ENCODE measurements around the gene GTPBP10. TPM values are rescaled to one million over a fixed set of nuclear protein-coding genes. Genes with fewer than 3 reads are reported as not detected.
A peak's percentile ranks its signal among the peaks of the same experiment; 100 is the strongest.
"Not testable (repeated sequence)": the region's sequence is repeated elsewhere in the genome, so short reads cannot be mapped to it uniquely, and the experiment has no call there.

Gene GTPBP10, protein sequence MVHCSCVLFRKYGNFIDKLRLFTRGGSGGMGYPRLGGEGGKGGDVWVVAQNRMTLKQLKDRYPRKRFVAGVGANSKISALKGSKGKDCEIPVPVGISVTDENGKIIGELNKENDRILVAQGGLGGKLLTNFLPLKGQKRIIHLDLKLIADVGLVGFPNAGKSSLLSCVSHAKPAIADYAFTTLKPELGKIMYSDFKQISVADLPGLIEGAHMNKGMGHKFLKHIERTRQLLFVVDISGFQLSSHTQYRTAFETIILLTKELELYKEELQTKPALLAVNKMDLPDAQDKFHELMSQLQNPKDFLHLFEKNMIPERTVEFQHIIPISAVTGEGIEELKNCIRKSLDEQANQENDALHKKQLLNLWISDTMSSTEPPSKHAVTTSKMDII
- total RNA-seq (2014; rRNA removed; shearing (Covaris generic)) = 4.5 and 8.1 TPM in 2 replicates

DNA sequence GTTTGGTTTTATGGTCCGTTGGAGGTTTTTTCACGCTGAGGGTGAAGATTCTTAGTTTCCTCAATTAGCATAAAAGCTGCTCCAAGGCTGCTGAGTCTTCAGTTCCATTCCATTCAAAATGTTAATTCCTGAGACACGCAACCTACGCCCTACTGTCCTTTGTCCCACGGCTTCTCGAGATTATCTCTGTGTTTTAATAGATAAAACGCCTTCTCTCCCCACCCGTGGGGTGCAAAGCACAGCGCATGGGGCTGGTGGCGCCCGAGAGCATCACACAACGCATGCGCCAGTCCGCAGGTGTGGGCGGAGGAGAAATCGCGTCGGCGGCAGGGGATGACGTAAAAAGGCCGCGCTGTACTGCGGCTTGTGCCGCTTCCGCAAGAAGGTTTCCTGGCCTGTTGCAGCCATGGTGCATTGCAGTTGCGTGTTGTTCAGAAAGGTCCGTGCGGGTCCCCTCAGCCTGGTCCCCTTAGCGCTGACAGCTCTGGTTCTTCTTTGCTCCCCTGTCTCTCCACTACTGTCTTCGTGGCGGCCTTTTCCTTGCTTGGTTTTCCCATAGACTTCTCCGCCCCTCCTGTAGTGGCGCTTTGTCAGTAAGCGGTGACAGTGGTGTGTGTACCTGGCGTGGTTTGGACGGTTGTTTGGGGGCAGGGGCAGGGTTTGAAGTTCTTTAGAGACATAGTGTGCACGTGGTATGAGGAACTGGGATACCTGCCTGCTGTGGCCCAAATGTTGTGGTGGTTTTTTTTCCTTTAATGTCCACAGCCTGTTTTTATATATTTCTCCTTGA, at the start of gene GTPBP10:
TSS of gene GTPBP10 (plus strand) at position 381 of the 790 bp plus-strand sequence. CDS start at position 407, 26 bp downstream.
- DNase-seq (ENCODE audit: low spot score) = peak; percentile 98

DNA sequence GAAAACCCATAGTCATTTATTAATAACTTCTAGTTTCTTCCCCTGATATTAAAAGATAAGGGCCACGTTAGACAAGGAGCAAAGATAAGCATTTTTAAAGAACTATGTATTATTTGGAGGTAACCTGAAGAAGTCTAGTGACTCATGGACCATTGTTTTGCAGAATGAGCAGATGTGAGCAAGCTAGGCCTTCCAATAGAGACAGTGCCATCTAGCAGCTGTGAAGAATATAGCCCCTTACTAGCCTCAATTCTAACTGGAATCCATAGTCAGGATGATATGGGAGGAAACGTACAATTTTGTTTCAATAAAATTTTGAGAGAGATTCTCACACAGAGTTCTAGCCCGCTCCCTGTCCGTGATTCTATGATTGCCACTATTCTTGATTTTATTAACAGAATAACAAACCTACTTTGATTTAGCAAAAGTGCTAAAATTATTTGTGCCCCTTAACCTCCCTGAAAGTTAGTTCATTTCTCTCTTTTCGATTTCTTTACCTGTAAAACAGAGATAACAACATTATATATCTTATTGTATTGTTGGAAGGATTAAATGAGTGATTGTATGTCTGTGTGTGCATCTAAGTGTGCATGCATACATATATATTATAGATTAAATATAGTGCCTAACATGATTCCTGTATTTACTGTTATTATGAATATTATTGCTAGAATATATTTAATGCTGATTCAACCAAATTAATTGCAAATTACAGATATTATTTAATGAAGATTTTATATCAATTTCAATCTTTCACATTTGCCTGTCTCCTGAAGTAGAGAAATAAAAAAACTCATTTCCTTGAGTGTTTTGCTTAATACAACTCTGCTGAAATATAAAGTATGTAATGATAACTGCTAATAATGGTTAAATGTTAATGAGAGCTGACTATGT, 48.1 kb upstream of the GTPBP10 start:
- peak; percentile 58 for DNase-seq (ENCODE audit: low spot score)

DNA sequence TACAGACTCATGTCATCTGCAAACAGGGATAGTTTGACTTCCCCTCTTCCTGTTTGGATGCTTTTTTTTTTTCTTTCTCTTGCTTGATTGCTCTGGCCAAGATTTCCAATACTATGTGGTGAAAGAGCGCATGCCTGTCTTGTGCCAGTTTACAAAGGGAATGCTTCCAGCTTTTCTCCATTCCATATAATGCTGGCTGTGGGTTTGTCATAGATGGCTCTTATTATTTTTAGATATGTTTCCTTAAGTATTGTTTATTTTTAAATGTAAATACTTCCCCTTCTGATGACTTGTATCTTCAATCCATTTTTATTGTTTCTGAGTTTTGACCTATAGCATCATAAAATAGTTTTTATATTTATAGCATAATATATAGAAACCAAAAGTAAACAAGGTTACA, 43.3 kb upstream of the GTPBP10 start:
- DNase-seq (ENCODE audit: low spot score) = no peak

DNA sequence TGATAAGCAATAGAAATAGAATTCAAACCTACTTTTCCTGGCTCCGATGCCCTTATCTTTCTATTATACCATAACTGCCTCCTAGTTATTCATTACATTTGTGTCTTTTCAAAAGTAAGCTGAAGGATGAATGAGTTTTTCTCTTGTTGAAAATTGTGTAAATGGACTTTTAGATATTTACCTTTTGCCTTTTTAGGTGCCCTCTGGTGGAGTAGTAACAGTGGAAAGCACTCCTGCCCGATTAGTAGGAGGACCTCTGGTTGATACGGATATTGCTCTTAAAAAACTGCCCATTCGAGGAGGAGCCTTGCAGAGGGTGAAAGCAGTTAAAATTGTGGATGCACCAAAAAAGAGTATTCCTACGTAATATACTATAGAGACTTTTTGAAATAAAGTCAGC, 36.6 kb upstream of the GTPBP10 start:
- no peak for DNase-seq (ENCODE audit: low spot score)

DNA sequence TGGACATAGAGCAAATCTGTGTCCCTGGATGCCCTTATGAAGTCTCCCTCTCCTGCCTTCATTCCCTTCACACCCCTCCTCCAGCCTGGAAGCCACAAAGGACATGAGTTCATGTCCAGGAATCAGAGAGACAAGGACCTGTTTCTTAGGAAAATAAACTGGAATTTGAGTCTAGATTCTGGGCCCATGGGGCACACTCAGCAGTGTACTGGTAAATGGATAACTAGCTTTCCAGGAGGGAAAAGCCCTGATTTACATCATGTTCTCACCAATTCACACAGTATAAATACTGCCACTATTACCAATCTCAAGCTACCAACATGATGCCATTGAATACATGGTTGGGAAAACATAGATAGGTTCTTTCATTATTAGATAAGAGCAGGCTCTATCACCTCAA, 35.3 kb upstream of the GTPBP10 start:
- DNase-seq (ENCODE audit: low spot score) = no peak

DNA sequence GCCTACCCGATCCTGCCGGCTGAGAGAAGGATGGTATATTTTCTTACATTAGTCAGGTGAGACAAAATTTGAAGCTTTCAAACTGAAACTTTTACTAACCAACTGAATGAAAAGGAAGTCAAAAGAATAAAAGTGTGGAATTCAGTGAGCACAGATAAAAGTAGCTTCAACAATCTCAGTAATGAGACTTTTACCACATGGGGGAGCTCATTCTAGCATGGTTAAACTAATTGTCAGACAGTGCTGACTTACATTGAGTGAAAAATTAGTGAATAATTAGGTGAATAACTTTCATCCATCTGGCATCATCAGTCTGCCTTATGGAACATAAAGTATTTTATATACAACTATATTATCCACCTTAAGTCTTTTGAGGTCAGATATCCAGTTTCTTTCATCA, 33.8 kb upstream of the GTPBP10 start:
- DNase-seq (ENCODE audit: low spot score) = peak; percentile 51

DNA sequence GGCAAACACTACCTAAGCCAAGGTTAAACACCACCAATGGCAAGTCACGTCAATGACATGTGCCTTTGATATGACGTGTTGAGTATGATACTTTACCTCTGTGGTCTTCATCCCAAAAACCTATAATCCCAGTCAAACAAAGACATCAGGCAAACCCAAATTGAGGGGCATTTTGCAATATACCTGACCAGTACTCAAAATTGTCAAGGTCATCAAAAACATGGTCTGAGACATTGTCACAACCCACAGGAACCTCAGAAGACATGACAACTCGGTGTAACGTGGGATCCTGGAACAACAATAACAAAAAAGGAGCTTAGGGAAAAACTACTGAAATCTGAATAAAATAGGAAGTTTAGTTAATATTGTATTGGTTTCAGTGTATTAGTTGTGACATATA, 32.6 kb upstream of the GTPBP10 start:
- DNase-seq (ENCODE audit: low spot score) = no peak

DNA sequence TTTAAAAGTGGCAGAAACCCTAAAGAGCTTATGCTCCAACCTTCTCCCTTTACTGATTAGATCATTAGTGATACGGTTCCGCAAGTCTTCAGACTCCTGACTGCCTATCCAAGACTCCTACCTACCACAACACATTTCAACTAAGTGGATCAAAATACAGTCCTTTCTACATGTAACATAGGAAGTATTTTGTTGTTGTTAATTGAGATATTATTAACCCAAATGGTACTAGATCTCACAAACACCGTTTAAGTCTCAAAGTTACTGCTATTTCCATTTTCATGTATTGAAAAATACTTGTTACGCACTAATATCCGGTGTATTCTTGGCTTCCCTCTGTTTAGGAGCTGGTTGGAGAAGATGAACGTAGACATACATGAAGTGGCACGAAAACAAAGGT, 26.5 kb upstream of the GTPBP10 start:
- DNase-seq (ENCODE audit: low spot score) = no peak

DNA sequence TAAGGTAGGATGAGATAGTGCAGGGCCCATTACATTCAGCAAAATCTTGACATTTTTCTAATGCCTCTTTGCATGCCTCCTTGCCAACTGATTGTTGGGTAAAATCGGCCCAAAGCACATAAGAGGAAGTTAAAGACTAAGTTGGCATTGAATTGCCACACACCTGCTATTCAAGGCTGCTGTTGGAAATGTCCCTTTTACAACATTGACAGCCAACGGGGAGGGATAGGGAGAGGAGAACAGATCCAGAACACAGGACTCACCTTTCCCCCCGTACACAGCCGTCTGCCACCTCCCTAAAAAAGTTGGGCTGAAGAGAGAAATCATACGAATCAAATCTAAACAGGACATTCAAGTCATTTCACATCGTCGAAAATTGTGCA, 26.1 kb upstream of the GTPBP10 start:
- no peak for DNase-seq (ENCODE audit: low spot score)

DNA sequence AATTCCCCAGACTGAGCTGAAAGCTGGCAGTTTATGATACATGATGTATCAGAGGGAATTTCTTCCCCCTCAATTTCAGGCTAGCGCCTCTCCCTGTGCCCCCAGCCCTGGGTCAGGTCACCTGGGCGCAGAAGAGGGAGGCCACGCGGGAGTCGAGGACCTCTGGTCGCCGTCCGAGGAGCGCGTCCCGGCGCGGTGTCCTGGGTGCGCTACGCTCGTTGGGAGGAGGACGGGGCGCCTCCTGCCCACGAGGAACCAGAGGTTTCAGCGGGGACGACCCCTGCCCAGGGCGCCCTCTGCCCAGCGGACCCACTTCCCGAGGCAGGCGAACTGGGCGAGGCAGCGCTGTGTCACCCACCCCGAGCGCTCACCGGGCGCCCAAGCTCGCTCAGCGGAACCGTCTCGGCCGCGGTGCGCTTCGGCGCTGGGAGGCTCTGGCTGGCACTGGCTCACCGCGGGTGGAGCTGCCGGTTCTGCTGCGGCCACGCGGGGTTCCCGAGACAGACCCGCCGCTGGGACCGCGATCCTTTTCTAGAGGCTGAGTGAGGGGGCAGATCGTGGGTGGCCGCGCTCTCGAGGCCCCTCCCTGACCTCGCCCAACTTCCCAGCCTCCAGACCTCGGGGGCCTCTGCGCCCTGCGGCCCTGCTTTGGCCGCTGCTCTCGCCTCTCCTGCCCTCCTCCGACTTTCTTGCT, 25.6 kb upstream of the GTPBP10 start, which contains the start of gene FAM237B:
TSS of gene FAM237B (minus strand) at position 504 of the 694 bp plus-strand sequence. CDS start 1,556 bp downstream, outside the sequence.
- no peak for DNase-seq (ENCODE audit: low spot score)

DNA sequence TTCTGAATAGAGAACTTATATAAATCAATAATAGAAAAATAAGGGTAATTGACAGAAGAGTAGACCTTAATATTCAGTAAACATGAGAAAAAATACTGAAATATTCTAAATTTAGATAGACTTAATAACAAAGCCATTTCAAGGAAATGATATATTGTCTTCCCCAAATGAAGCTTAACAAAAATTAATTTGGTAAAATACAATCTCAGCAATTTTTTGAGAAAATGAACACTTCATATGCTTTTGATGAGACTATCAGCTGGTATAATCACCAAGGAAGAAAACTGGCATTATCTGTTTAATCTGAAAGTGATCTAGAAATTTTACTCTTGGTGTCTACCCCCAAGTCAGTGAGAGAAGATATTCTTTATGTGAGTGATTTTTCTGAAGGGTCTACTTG, 23.7 kb upstream of the GTPBP10 start:
- no peak for DNase-seq (ENCODE audit: low spot score)

DNA sequence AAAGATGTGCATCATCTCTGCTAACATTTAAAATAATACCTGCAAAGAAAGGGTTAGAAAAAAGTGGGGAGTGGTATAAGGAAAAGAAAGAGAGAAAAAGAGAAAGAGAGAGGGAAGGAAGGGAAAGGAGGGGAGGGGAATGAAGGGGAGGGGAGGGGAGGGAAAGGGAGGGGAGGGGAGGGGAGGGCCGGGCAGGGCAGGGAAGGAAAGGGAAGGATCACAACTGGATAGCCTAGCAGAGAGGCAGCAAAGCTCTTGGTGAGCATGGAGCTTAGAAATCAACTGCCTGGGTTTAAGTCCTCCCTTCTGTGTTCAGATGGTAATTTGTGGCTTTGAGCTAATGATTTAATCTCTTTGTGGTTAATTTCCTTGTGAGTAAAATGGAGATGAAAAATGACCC, 20.0 kb upstream of the GTPBP10 start:
- DNase-seq (ENCODE audit: low spot score) = no peak

DNA sequence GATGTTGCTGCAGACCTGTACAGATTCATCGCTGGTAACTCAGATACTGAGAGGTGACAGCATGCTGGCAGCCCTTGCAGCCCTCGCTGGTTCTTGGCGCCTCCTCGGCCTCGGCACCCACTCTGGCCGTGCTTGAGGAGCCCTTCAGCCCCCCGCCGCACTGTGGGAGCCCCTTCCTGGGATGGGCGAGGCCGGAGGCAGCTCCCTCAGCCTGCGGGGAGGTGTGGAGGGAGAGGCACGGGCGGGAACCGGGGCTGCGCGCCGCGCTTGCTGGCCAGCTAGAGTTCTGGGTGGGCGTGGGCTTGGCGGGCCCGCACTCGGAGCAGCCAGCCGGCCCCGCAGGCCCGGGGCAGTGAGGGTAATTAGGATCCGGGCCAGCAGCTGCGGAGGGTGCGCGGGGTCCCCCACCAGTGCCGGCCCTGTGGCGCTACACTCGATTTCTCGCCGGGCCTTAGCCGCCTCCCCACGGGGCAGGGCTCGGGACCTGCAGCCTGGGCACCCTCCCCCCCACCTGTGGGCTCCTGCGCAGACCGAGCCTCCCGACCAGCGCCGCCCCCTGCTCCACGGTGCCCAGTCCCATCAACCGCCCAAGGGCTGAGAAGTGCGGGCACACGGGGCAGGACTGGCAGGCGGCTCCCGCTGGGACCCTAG, 12.2 kb upstream of the GTPBP10 start:
- DNase-seq (ENCODE audit: low spot score) = no peak

DNA sequence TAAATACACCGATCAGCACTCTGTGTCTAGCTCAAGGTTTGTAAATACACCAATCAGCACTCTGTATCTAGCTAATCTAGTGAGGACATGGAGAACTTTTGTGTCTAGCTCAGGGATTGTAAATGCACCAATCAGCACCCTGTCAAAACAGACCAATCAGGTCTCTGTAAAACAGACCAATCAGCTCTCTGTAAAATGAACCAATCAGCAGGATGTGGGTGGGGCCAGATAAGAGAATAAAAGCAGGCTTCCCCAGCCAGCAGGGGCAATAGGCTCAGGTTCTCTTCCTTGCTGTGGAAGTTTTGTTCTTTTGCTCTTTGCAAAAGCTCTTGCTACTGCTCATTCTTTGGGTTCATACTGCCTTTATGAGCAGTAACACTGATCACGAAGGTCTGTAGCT, 11.6 kb upstream of the GTPBP10 start:
- not testable (repeated sequence) for DNase-seq (ENCODE audit: low spot score)

DNA sequence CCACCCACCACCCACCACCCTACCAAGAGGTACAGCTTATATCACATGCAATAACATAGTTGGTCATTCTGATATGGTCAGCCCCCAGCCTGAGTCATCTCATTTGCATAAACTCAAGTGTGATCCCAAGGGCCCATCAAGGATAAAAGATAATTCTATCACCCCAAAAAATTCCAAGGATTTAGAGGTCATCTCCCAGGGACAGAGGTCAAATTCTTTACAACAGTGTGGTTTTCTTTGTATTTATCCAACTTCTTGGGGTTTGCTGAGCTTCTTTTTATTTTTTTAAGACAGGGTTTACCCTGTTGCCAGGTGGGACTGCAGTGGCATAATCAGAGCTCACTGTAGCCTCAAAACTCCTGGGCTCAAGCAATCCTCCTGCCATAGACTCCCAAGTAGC, 9.4 kb upstream of the GTPBP10 start:
- no peak for DNase-seq (ENCODE audit: low spot score)

DNA sequence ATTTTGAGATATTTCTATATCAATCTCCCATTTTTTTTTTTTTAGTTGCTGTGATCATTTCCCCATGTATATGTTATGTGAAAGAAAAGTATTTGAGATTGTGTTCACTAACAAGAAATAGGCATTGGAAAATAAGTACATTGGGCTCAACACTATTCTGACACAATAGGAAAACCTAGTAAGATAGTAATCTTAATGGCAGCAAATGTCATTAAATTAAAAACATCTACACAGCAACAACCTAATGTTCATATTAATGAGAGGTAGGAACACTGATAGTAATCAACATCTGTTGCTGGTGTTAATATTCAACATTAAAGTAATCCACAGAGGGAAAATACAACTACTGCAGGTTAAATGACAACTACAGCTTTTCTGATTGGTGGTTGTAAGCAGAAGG, 1.5 kb upstream of the GTPBP10 start:
- DNase-seq (ENCODE audit: low spot score) = no peak

DNA sequence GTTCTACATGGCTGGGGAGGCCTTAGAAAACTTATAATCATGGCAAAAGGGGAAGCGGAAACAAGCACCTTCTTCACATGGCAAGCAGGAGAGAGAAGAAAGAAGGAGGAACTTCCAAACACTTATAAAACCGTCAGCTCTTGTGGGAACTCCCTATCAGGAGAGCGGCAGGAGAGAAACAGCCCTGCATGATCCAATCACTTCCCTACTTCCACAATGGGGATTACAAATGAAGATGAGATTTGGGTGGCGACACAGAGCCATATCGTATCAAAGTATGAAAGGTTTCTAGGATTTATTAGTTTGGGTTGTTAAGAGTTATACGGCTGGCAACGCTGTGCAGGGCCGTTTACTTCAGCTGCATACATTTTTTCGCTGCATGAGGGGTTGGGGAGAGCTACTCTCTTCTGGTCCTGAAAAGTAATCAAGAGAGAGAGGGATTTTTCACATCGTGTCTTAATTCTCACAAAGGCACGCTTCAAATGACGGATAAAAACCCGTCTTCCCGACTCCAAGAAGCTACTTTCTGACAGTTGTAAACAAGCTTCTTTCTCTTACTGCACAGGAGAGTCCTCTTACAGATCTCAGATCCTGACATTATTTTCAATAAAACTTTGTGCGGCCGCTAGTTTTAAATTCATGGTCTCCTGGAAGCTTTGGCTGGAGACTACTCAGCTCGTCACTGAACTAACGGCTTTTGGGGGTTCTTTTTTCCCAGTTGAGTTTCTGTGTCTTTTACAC, 751 bp upstream of the GTPBP10 start:
- peak; percentile 54 for DNase-seq (ENCODE audit: low spot score)

DNA sequence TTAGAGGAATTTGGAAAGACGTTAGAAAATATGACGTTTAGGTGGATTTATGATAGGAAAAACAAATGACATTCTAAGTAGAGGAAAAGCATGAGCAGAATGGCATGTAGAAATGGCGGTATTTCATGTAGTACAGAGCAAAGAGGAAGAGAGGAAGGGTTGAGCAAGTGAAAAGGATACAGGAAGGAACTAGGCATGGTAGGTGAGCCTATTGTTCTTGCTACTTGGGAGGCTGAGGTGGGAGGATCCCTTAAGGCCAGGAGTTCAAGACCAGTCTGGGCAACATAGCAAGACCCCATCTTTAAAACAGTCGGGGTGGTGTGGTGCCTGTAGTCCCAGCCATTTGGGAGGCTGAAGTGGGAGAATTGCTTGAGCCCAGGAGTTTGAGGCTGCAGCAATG, 1.2 kb downstream of the GTPBP10 start:
- DNase-seq (ENCODE audit: low spot score) = no peak

DNA sequence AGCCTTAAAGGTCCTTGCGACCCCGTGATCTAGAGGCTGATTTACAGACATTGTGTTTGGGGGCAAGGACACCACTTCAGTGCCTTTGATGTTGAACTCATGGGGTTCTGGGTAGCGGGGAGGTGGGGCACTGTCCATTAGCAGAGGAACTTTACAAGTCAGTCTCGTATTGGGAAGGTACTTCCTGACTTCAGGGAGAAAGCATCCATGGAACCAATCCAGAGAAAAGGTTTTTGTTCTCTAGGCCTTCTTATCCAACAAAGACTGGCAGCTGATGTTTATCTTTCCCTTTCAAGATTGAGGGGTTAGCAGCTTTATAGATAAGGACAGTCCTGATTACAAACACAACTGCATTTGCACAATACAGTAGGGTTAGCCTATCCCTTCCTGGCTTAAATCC, 2.8 kb downstream of the GTPBP10 start:
- no peak for DNase-seq (ENCODE audit: low spot score)

DNA sequence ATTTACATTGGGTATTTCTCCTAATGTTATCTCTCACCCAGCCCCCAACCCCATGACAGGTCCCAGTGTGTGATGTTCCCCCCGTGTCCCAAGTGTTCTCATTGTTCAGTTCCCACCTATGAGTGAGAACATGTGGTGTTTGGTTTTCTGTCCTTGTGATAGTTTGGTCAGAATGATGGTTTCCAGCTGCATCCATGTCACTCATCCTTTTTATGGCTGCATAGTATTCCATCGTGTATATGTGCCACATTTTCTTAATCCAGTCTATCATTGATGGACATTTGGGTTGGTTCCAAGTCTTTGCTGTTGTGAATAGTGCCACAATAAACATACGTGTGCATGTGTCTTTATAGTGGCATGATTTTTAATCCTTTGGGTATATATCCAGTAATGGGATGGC, 3.5 kb downstream of the GTPBP10 start:
- DNase-seq (ENCODE audit: low spot score) = not testable (repeated sequence)
